ENCODE measurements around the gene CD7. TPM values are rescaled to one million over a fixed set of nuclear protein-coding genes. Genes with fewer than 3 reads are reported as not detected.
"Not testable (repeated sequence)": the region's sequence is repeated elsewhere in the genome, so short reads cannot be mapped to it uniquely, and the experiment has no call there.

The CD7 gene
- 100 to 1,000 TPM; 289 to 292 TPM for total RNA-seq

- H3K4me1 Mint-ChIP-seq (ENCODE audit: low read depth), result peaks cover 18% of the 10 kb centered on the region
- peak; percentile 78 for ATAC-seq
- ChIA-PET CTCF (interaction anchor here (0.9 to 2.3 kb wide), 6 partner anchors 13 to 287 kb away, joined by 3 to 49 read pairs (median 4); no protein-coding TSS in a partner anchor), POLR2A (interaction anchor here (1.0 to 11.2 kb wide), 7 partner anchors 8 to 89 kb away, joined by 3 to 227 read pairs (median 5); partner anchors contain the start of genes SECTM1 and SLC16A3)
- TF ChIP-seq, protein P1, sequence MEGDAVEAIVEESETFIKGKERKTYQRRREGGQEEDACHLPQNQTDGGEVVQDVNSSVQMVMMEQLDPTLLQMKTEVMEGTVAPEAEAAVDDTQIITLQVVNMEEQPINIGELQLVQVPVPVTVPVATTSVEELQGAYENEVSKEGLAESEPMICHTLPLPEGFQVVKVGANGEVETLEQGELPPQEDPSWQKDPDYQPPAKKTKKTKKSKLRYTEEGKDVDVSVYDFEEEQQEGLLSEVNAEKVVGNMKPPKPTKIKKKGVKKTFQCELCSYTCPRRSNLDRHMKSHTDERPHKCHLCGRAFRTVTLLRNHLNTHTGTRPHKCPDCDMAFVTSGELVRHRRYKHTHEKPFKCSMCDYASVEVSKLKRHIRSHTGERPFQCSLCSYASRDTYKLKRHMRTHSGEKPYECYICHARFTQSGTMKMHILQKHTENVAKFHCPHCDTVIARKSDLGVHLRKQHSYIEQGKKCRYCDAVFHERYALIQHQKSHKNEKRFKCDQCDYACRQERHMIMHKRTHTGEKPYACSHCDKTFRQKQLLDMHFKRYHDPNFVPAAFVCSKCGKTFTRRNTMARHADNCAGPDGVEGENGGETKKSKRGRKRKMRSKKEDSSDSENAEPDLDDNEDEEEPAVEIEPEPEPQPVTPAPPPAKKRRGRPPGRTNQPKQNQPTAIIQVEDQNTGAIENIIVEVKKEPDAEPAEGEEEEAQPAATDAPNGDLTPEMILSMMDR (IDR thresholded peaks at IDR 0.05), result no peak
- intact Hi-C loops (cut with micrococcal nuclease), result no loop called here
- H3K27ac Mint-ChIP-seq, result no peak within 1 kb of the TSS
- DNase-seq, result peak; percentile 87
- no peaks in the 10 kb centered on the region for H3K27me3 Mint-ChIP-seq
- peak within 1 kb of the TSS; percentile 88 for H3K4me3 Mint-ChIP-seq
- H3K9me3 Mint-ChIP-seq, result no peaks in the 10 kb centered on the region
- peaks cover 34% of the 10 kb centered on the region for H3K36me3 Mint-ChIP-seq (ENCODE audit: low read depth)
Measured at GRCh38 chr17:82317394-82318168, at the start of gene CD7. Gene CD7, minus strand, starts transcription at chr17:82317608. Its CDS starts 113 bp downstream, at chr17:82317495.

DNA sequence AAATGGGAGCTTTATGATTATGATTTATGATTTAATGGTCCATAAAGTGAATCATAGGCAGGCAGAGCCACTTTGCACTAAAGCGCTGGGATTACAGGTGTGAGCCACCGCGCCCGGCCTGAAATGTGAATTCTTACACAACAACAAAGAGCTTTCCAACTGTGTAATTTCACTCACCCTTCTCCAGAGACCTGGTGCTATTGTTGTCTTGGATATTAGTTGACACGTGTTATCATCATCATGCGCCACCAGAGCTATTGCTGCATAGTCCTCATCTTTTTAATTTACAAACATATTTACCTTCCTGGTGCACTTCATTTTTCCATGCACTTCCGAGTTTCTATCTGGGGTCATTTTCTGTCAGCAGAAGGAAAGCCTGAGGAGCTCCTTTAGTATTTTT lies 49.3 kb upstream of the CD7 start:
- ChIA-PET POLR2A (no interaction called here), CTCF (interaction anchor here (1.3 to 2.6 kb wide), 4 partner anchors 14 to 58 kb away, joined by 3 to 10 read pairs (median 7); no protein-coding TSS in a partner anchor)
- H3K27me3 Mint-ChIP-seq, result peaks cover 13% of the 10 kb centered on the region
- intact Hi-C loops (cut with micrococcal nuclease), result no loop called here
- no peaks in the 10 kb centered on the region for H3K36me3 Mint-ChIP-seq (ENCODE audit: low read depth)
- peaks cover 9% of the 10 kb centered on the region for H3K4me1 Mint-ChIP-seq (ENCODE audit: low read depth)
- H3K4me3 Mint-ChIP-seq, result no peak overlapping the region
- H3K27ac Mint-ChIP-seq, result no peak overlapping the region
- TF ChIP-seq, protein P1 (IDR thresholded peaks at IDR 0.05), result no peak
- no peak for ATAC-seq
- no peaks in the 10 kb centered on the region for H3K9me3 Mint-ChIP-seq
- no peak for DNase-seq

DNA sequence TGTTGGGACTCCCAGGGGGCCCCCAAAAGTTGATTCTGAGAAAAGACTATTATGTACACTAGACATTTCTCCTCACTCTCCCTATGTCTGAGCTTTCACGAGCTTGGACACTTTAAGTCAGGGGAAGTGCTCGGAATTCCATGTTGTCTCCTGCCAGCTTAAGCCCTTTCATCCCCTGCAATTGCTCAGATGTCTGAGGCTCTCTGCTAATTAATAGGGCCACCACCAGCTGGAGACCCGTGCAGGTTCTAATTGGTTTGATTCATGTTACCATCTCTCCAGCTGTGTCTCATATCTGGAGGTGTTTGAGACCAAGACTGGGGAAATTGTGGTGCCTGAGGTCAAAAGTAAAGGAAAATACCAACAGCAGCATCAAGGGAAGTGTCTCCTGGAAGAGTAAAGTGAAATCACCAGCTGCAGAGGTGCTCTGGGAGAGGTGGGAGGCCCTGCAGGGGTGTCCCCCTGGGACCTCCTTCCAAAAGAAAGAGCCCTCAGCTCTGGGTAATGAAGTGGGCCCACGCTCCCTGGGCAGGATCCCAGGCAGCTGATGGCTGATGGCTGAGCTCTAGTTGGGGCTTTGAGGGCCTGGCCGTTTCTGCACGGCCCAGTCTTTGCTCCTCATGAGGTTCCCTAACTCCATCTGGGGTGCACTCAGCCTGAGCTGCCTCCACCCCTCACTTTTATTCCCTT lies 48.3 kb upstream of the CD7 start:
- no peaks in the 10 kb centered on the region for H3K36me3 Mint-ChIP-seq (ENCODE audit: low read depth)
- TF ChIP-seq, protein P1 (IDR thresholded peaks at IDR 0.05), result no peak
- no peak overlapping the region for H3K27ac Mint-ChIP-seq
- ChIA-PET POLR2A (no interaction called here), CTCF (interaction anchor here (1.3 to 2.6 kb wide), 4 partner anchors 13 to 59 kb away, joined by 3 to 10 read pairs (median 7); no protein-coding TSS in a partner anchor)
- DNase-seq (no peak), ATAC-seq (no peak)
- peaks cover 5% of the 10 kb centered on the region for H3K4me1 Mint-ChIP-seq (ENCODE audit: low read depth)
- intact Hi-C loops (cut with micrococcal nuclease), result no loop called here
- no peak overlapping the region for H3K4me3 Mint-ChIP-seq
- peaks cover 8% of the 10 kb centered on the region for H3K27me3 Mint-ChIP-seq
- H3K9me3 Mint-ChIP-seq, result no peaks in the 10 kb centered on the region

DNA sequence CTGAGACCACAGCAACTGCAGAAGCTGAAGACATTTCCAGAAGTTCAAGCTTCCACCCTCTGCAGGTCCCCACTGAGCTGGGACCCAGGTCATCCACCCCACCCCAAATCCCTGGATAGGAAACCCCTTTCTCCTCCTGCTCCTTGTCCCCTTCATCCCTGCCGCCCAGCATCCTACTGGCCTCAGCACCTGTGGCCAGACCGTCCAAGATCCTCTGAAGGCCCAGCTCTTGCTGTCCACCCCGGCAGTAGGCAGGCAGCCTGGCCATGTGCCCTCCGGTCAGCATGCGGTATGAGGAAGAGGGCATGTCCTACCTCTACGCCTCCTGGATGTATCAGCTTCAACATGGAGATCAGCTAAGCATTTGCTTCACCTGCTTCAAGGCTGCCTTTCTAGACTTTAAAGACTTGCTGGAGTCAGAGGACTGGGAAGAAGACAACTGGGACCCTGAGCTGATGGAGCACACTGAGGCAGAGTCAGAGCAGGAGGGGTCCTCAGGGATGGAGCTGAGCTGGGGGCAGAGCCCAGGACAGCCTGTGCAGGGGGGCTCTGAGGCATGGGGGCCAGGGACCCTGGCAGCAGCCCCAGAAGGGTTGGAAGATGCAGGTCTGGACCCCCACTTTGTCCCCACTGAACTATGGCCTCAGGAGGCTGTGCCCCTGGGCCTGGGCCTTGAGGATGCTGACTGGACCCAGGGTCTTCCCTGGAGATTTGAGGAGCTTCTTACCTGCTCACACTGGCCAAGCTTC lies 44.7 kb upstream of the CD7 start:
- Mint-ChIP-seq H3K27me3 (peaks cover 7% of the 10 kb centered on the region), H3K36me3 (ENCODE audit: low read depth) (no peaks in the 10 kb centered on the region), H3K4me1 (ENCODE audit: low read depth) (peaks cover 10% of the 10 kb centered on the region), H3K27ac (no peak overlapping the region), H3K9me3 (no peaks in the 10 kb centered on the region), H3K4me3 (no peak overlapping the region)
- TF ChIP-seq, protein P1 (IDR thresholded peaks at IDR 0.05), result no peak
- CTCF ChIA-PET, result interaction anchor here (1.0 to 2.2 kb wide), 4 partner anchors 9 to 332 kb away, joined by 3 to 6 read pairs (median 4); no protein-coding TSS in a partner anchor
- no peak for ATAC-seq
- intact Hi-C loops (cut with micrococcal nuclease), result no loop called here
- no peak for DNase-seq
- POLR2A ChIA-PET, result interaction anchor here (1.1 kb wide), 1 partner anchor 11 kb away, joined by 3 read pairs; no protein-coding TSS in a partner anchor

DNA sequence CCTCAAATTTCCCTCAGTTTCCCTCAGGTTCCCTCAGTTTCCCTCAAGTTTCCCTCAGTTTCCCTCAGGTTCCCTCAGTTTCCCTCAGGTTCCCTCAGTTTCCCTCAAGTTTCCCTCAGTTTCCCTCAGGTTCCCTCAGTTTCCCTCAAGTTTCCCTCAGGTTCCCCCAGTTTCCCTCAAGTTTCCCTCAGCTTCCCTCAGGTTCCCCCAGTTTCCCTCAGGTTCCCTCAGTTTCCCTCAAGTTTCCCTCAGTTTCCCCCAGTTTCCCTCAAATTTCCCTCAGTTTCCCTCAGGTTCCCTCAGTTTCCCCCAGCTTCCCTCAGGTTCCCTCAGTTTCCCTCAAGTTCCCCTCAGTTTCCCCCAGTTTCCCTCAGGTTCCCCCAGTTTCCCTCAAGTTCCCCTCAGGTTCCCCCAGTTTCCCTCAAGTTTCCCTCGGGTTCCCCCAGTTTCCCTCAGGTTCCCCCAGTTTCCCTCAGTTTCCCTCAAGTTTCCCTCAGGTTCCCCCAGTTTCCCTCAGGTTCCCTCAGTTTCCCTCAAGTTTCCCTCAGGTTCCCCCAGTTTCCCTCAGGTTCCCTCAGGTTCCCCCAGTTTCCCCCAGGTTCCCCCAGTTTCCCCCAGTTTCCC lies 42.2 kb upstream of the CD7 start:
- not testable (repeated sequence) for H3K27ac Mint-ChIP-seq

More for the DNA sequence above, 42.2 kb upstream of the CD7 start:
- peaks cover 12% of the 10 kb centered on the region for H3K27me3 Mint-ChIP-seq
- H3K4me3 Mint-ChIP-seq; POLR2A ChIA-PET; intact Hi-C loops (cut with micrococcal nuclease); H3K4me1 Mint-ChIP-seq (ENCODE audit: low read depth); H3K36me3 Mint-ChIP-seq (ENCODE audit: low read depth); DNase-seq; H3K9me3 Mint-ChIP-seq; ATAC-seq: not testable (repeated sequence)
- CTCF ChIA-PET, result interaction anchor here (0.6 to 0.7 kb wide), 2 partner anchors 9 to 192 kb away, joined by 4 to 6 read pairs; no protein-coding TSS in a partner anchor
